ENCODE results near the gene CEP170B.

DNA sequence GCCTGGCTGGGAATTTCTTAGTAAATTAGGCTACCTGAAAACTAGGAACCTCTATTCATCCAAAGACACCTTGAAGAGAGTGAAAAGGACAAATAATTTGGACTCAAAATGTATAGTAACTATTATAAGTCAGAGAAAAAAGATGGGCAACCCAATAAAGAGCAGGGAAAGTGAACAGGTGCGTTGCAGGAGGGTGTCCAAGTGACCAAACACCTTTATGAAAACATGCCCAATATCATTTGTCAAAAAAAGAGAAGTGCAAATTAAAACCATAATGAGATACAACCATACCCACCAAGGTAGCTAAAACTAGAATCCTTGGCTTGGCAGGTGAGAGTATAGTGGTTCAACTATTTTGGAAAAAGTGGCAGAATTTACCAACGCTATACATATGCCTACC is 34.7 kb downstream of the CEP170B start:
- no peak for TF ChIP-seq ZNF274 (IDR thresholded peaks at IDR 0.05; ENCODE audit: low read depth, low read length)
- TF ChIP-seq YY1 (IDR thresholded peaks at IDR 0.05; ENCODE audit: insufficient read depth, insufficient read length) = no peak
